ENCODE measurements around the gene CORO2B.

DNA sequence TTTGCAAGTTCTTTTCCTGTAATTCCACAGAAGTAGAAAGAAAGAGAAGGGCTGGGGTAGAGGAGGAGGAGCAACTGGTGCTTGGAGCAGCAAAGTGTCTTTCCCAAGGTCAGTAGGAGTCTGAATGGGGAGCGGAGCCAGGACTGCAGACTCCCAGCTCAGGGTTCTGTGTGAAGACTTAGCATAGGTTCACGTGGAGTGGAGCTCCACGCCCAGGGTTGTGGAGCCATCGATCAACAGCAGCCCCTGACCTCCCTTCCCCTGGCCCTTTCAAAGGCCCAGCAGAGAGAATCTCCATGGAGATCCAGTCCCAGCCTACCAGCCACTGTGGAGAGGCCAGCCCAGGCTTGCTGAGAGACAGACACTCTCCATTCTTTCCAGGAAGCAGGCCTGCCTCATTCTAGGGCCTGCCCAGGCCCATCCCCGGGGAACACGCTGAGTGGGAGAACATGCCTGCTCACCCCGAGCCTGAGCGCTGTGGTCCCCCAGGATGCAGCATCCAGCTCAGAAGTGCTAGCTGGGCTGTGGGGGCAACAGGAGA, 62.1 kb downstream of the CORO2B start:
- no peak for TF ChIP-seq CTCF (conservative IDR thresholded peaks at IDR 0.05)
- TF ChIP-seq EZH2 (IDR thresholded peaks at IDR 0.05; ENCODE audit: low read depth): no peak

Measured in PC-9 (cell line).